Upper lobe of right lung (tissue), 1 donor: ENCODE data around the gene AK1. TPM values are rescaled to one million over a fixed set of nuclear protein-coding genes. Genes with fewer than 3 reads are reported as not detected.

ENCODE experiments used
- ATAC-seq: fragments of 200-7000 bp; cut with Tn5 transposase; one replicate; pipeline ENCODE4 v1.9.1; 2020; ENCODE audit warnings: mild to moderate bottlenecking, moderate library complexity
- DNase-seq: peaks from one replicate; pipeline ENCODE4 v3.0.0-alpha.2; 2020
- H3K27ac ChIP-seq: fragments of 200-600 bp; one replicate; pipeline ENCODE4 v1.8.0; 2022
- H3K27me3 ChIP-seq: fragments of 200-600 bp; one replicate; pipeline ENCODE4 v1.8.0; 2022; ENCODE audit warnings: mild to moderate bottlenecking
- H3K36me3 ChIP-seq: fragments of 200-600 bp; one replicate; pipeline ENCODE4 v1.8.0; 2022
- H3K4me1 ChIP-seq: fragments of 200-600 bp; one replicate; pipeline ENCODE4 v1.8.0; 2022
- H3K4me3 ChIP-seq: fragments of 200-600 bp; one replicate; pipeline ENCODE4 v1.8.0; 2022; ENCODE audit warnings: mild to moderate bottlenecking
- H3K9me3 ChIP-seq: fragments of 200-600 bp; one replicate; pipeline ENCODE4 v1.8.0; 2022
- CTCF ChIP-seq: fragments of 200-600 bp; IDR thresholded peaks from one replicate; pipeline ENCODE4 v1.8.0; 2022; ENCODE audit warnings: antibody characterized with exemption
- intact Hi-C: fragments of 100-400 bp; cut with DNase I; formaldehyde crosslinking; loops from one replicate; pipeline ENCODE4 v1.11.0; 2022
- long read RNA-seq: library from polyadenylated mRNA; unstranded; transcript quantifications from one replicate; pipeline ENCODE4 v2.0.0, GENCODE V29; 2021
- total RNA-seq: library from RNA; stranded (reverse); fragmentation: NEBNext Ultra II Directional; extraction: Animal tissue kit (Norgen Biotek cat#: 25700); gene quantifications from one replicate; pipeline ENCODE4 v1.2.1, GENCODE V29; 2021
- donor health status: DM: no; HTN: yes; CAD: no; lungs with severe emphysema.

AK1 gene
- total RNA-seq = 158 TPM
- long read RNA-seq, transcript AK1-203 (7 exons, 2,266 nt) = major isoform, 113 of 123 reads
- long read RNA-seq, partial matches to known transcripts = 0 of 123 reads
- long read RNA-seq, other reads (novel, unspliced or antisense) = 10 of 123 reads

- Histone ChIP-seq H3K4me1 (peaks cover 37% of the 10 kb centered on the region), H3K4me3 (peak within 1 kb of the TSS; percentile 59), H3K27me3 (no peaks in the 10 kb centered on the region), H3K9me3 (no peaks in the 10 kb centered on the region), H3K36me3 (peaks cover 9% of the 10 kb centered on the region), H3K27ac (peak within 1 kb of the TSS; percentile 69)
- TF ChIP-seq CTCF = no peak
- DNase-seq = peak; percentile 91
- peak; percentile 82 for ATAC-seq
- intact Hi-C loops = no loop called here
Observed at GRCh38 chr9:127877566-127877998, at the start of gene AK1. TSS of gene AK1 (minus strand) at chr9:127877675. CDS start at chr9:127874617, 3,058 bp downstream.

GRCh38 chr9:127926906-127927200 is 49.4 kb upstream of the AK1 start:
- TF ChIP-seq CTCF = no peak
- intact Hi-C loops = loop anchor here (10.0 kb wide), 1 partner anchor 192 kb away; the partner anchor contains the start of gene TOR2A
- Histone ChIP-seq H3K36me3 (no peaks in the 10 kb centered on the region), H3K27ac (no peak overlapping the region), H3K27me3 (peaks cover 11% of the 10 kb centered on the region), H3K4me1 (peaks cover 28% of the 10 kb centered on the region), H3K9me3 (no peaks in the 10 kb centered on the region), H3K4me3 (peak overlapping the region; percentile 43)
- DNase-seq (no peak), ATAC-seq (no peak)

GRCh38 chr9:127925959-127926905 is 48.8 kb upstream of the AK1 start:
- DNase-seq = no peak
- Histone ChIP-seq H3K4me1 (peaks cover 32% of the 10 kb centered on the region), H3K27ac (no peak overlapping the region), H3K27me3 (peaks cover 11% of the 10 kb centered on the region), H3K4me3 (peak overlapping the region; percentile 43), H3K9me3 (no peaks in the 10 kb centered on the region), H3K36me3 (no peaks in the 10 kb centered on the region)
- no peak for TF ChIP-seq CTCF
- intact Hi-C loops = loop anchor here (10.0 kb wide), 1 partner anchor 191 kb away; the partner anchor contains the start of gene TOR2A
- ATAC-seq = no peak

- intact Hi-C loops = loop anchor here (5.0 to 10.0 kb wide), 2 partner anchors 190 to 338 kb away; partner anchors contain the start of gene TOR2A
- peaks cover 30% of the 10 kb centered on the region for H3K4me1 ChIP-seq
- ATAC-seq (no peak), DNase-seq (no peak)
- no peaks in the 10 kb centered on the region for H3K9me3 ChIP-seq
- no peak for TF ChIP-seq CTCF
- H3K4me3 ChIP-seq = no peak overlapping the region
- peaks cover 11% of the 10 kb centered on the region for H3K27me3 ChIP-seq
- no peak overlapping the region for H3K27ac ChIP-seq
- no peaks in the 10 kb centered on the region for H3K36me3 ChIP-seq
Observed at GRCh38 chr9:127924736-127925444, 47.4 kb upstream of the AK1 start.

- H3K9me3 ChIP-seq = no peaks in the 10 kb centered on the region
- TF ChIP-seq CTCF = no peak
- no peaks in the 10 kb centered on the region for H3K36me3 ChIP-seq
- DNase-seq (no peak), ATAC-seq (no peak)
- intact Hi-C loops = loop anchor here (5.0 to 10.0 kb wide), 2 partner anchors 189 to 336 kb away; partner anchors contain the start of gene TOR2A
- no peak overlapping the region for H3K27ac ChIP-seq
- peaks cover 41% of the 10 kb centered on the region for H3K4me1 ChIP-seq
- H3K27me3 ChIP-seq = peaks cover 11% of the 10 kb centered on the region
- H3K4me3 ChIP-seq = no peak overlapping the region
Observed at GRCh38 chr9:127923771-127924170, 46.3 kb upstream of the AK1 start.
